Psoas muscle (tissue), 8 donors: ENCODE results near the gene SRR. TPM values are rescaled to one million over a fixed set of nuclear protein-coding genes. Genes with fewer than 3 reads are reported as not detected.

ENCODE experiments used
- ATAC-seq, 4 donors: fragments of 200-7000 bp; cut with Tn5 transposase; one replicate each; pipeline ENCODE4 v1.9.1; 2020; ENCODE audit warnings: moderate library complexity in 3 of 4, mild to moderate bottlenecking in 2 of 4
- DNase-seq, 2 donors: peaks; one replicate each; pipeline ENCODE4 v3.0.0-alpha.2; 2020
- H3K27ac ChIP-seq: fragments of 200-600 bp; one replicate; pipeline ENCODE4 v1.8.0; 2022
- H3K27me3 ChIP-seq, 3 donors: fragments of 200-600 bp in 1 of 3; one replicate each; pipeline versions ENCODE4 v1.6.1 to v1.8.0; 2013 to 2022; ENCODE audit warnings: low read length in 2 of 3, mild to moderate bottlenecking in 2 of 3, moderate library complexity in 1 of 3; ENCODE audit not compliant: insufficient read depth in 3 of 3
- H3K36me3 ChIP-seq, 2 donors: fragments of 200-600 bp in 1 of 2; one replicate each; pipeline versions ENCODE4 v1.6.1 to v1.8.0; 2013 to 2022; ENCODE audit warnings: low read depth in 1 of 2, mild to moderate bottlenecking in 1 of 2, moderate library complexity in 1 of 2; ENCODE audit not compliant: insufficient read depth in 1 of 2
- H3K4me1 ChIP-seq: fragments of 200-600 bp; one replicate; pipeline ENCODE4 v1.8.0; 2022
- H3K4me3 ChIP-seq: fragments of 200-600 bp; one replicate; pipeline ENCODE4 v1.8.0; 2022; ENCODE audit warnings: mild to moderate bottlenecking
- H3K9me3 ChIP-seq: fragments of 200-600 bp; one replicate; pipeline ENCODE4 v1.8.0; 2022
- CTCF ChIP-seq: fragments of 200-600 bp; IDR thresholded peaks from one replicate; pipeline ENCODE4 v1.8.0; 2022; ENCODE audit warnings: antibody characterized with exemption
- WGBS, 3 donors: extraction: QIAGEN DNeasy Blood & Tissue Kit; methylation state at CpG; one replicate each; pipeline versions ENCODE4 v1.1.6 to v1.1.7; 2013; 5-methylcytosine and 5-hydroxymethylcytosine counted together
- intact Hi-C, 2 donors: fragments of 100-400 bp; cut with DNase I; formaldehyde crosslinking; loops; one replicate each; pipeline versions ENCODE4 v1.11.0 to v1.14.2; 2022
- polyA plus RNA-seq, 3 donors: library from polyadenylated mRNA; stranded (reverse); fragments of 200-250 nt; gene quantifications; one replicate each; pipeline ENCODE4 v1.2.3, GENCODE V29; 2013
- total RNA-seq, 4 donors: library from RNA; stranded (reverse); fragmentation: NEBNext Ultra II Directional in 2 of 4; extraction: Animal tissue kit (Norgen Biotek cat#: 25700) in 2 of 4; gene quantifications; one replicate each; pipeline versions ENCODE4 v1.2.1 to v1.2.4, GENCODE V29; 2021 to 2023
- donor health status: healthy with polysubstance abuse.
- donor health status: DM: no; HTN: no; CAD: no; lungs with moderate emphysema.
- donor health status: Bipolar disorder and iron deficiency.
- donor health status: healthy.
- donor health status: DM: yes; HTN: yes; CAD: no.
- donor health status: DM: no; HTN: no; CAD: no.
- donor health status: DM: no; HTN: no; CAD: no.
- donor health status: DM: yes; HTN: yes; CAD: no.

Gene SRR
- total and polyA plus RNA-seq, 7 donors: 2.2 to 9.6 (median 5.1) TPM

- WGBS, 3 donors: 86 to 92% (median 90%) methylated on average over 2 of the region's 2 CpGs
- H3K27ac ChIP-seq: no peak overlapping the region
- ATAC-seq: no peak
Measured at GRCh38 chr17:2323629-2324314, 20.0 kb downstream of the SRR start.

GRCh38 chr17:2331303-2331702 is 27.6 kb downstream of the SRR start:
- ATAC-seq (no peak), DNase-seq (no peak)
- no peak overlapping the region for H3K4me3 ChIP-seq
- 50 to 90% (median 53%) methylated on average over 3 of the region's 3 CpGs for WGBS, 3 donors
- H3K9me3 ChIP-seq: no peaks in the 10 kb centered on the region
- intact Hi-C loops: no loop called here
- H3K27ac ChIP-seq: no peak overlapping the region
- H3K36me3 ChIP-seq: peaks cover 28 to 92% of the 10 kb centered on the region in 2 donors
- no peaks in the 10 kb centered on the region for H3K27me3 ChIP-seq
- peaks cover 10% of the 10 kb centered on the region for H3K4me1 ChIP-seq
- TF ChIP-seq CTCF: no peak

More at GRCh38 chr17:2323629-2324314, 20.0 kb downstream of the SRR start:
- Histone ChIP-seq H3K36me3 (peaks cover 26 to 84% of the 10 kb centered on the region in 2 donors), H3K4me3 (no peak overlapping the region), H3K27me3 (no peaks in the 10 kb centered on the region), H3K9me3 (no peaks in the 10 kb centered on the region), H3K4me1 (no peaks in the 10 kb centered on the region)
- no peak for TF ChIP-seq CTCF
- no peak for DNase-seq
- intact Hi-C loops: no loop called here

GRCh38 chr17:2335726-2336214 is 32.0 kb downstream of the SRR start:
- peak overlapping the region; percentile 85 for H3K27ac ChIP-seq
- 1 to 3% (median 2%) methylated on average over 17 of the region's 17 CpGs for WGBS, 3 donors
- peaks cover 10% of the 10 kb centered on the region for H3K4me1 ChIP-seq
- H3K36me3 ChIP-seq: peaks cover 19 to 47% of the 10 kb centered on the region in 2 donors
- ATAC-seq (peak in 1 of 4 donors; percentile 0), DNase-seq (no peak)
- H3K9me3 ChIP-seq: no peaks in the 10 kb centered on the region
- intact Hi-C loops: loop anchor here in 1 of 2 donors (2.0 kb wide), 1 partner anchor 33 kb away; the partner anchor contains the start of genes SMG6 and SRR
- H3K4me3 ChIP-seq: peak overlapping the region; percentile 79
- H3K27me3 ChIP-seq: no peaks in the 10 kb centered on the region
- TF ChIP-seq CTCF: no peak

- intact Hi-C loops: loop anchor here in 1 of 2 donors (2.0 kb wide), 1 partner anchor 34 kb away; the partner anchor contains the start of genes SMG6 and SRR
- 0 to 1% (median 1%) methylated on average over 48 of the region's 48 CpGs for WGBS, 3 donors
Measured at GRCh38 chr17:2336215-2336851, 32.6 kb downstream of the SRR start, which contains the start of gene TSR1. Gene TSR1 (minus strand): TSS chr17:2336457. CDS start chr17:2336427, 30 bp downstream.

More at GRCh38 chr17:2336215-2336851, 32.6 kb downstream of the SRR start, which contains the start of gene TSR1:
- peak; percentile 93 to 95 for DNase-seq
- peaks cover 15 to 43% of the 10 kb centered on the region in 2 donors for H3K36me3 ChIP-seq
- H3K4me1 ChIP-seq: peaks cover 10% of the 10 kb centered on the region
- H3K4me3 ChIP-seq: peak within 1 kb of the TSS; percentile 79
- peak within 1 kb of the TSS; percentile 85 for H3K27ac ChIP-seq
- no peaks in the 10 kb centered on the region for H3K9me3 ChIP-seq
- ATAC-seq: peak; percentile 93 to 96 (median 95)
- no peaks in the 10 kb centered on the region for H3K27me3 ChIP-seq
- no peak for TF ChIP-seq CTCF
